DOHH2 (cell line): Measurements from ENCODE around the gene DIPK1A.

Experiments used
- H3F3A ChIP-seq: fragments of 200-600 bp; sonication (generic), shearing (Covaris generic); 2 replicates; pipeline ENCODE4 v1.6.0; 2016; ENCODE audit warnings: antibody characterized with exemption, mild to moderate bottlenecking; ENCODE audit not compliant: control insufficient read depth, insufficient read depth
- H3K27ac ChIP-seq: fragments of 200-600 bp; sonication (generic); 2 replicates; pipeline ENCODE4 v1.5.1; 2014; ENCODE audit warnings: low read depth, mild to moderate bottlenecking, low read length, moderate library complexity
- H3K27me3 ChIP-seq: fragments of 200-600 bp; sonication (generic); 2 replicates; pipeline ENCODE4 v1.6.1; 2014; ENCODE audit warnings: mild to moderate bottlenecking, low read length, mixed read lengths; ENCODE audit not compliant: control insufficient read depth
- H3K36me3 ChIP-seq: fragments of 200-600 bp; sonication (generic); 2 replicates; pipeline ENCODE4 v1.6.1; 2014; ENCODE audit warnings: mild to moderate bottlenecking, low read length, moderate library complexity, mixed read lengths; ENCODE audit not compliant: control insufficient read depth
- H3K4me1 ChIP-seq: fragments of 200-600 bp; sonication (generic); 2 replicates; pipeline ENCODE4 v1.6.1; 2014; ENCODE audit warnings: mild to moderate bottlenecking, low read length, mixed read lengths; ENCODE audit not compliant: control insufficient read depth
- H3K4me2 ChIP-seq: fragments of 200-600 bp; sonication (generic); 2 replicates; pipeline ENCODE4 v1.6.0; 2014; ENCODE audit warnings: mild to moderate bottlenecking, low read length, moderate library complexity
- H3K4me3 ChIP-seq: fragments of 200-600 bp; sonication (generic); 2 replicates; pipeline ENCODE4 v1.5.1; 2014; ENCODE audit warnings: mild to moderate bottlenecking, low read length, mixed read lengths
- H3K79me2 ChIP-seq: fragments of 200-600 bp; sonication (generic); 2 replicates; pipeline ENCODE4 v1.6.1; 2014; ENCODE audit warnings: mild to moderate bottlenecking, low read length, mixed read lengths; ENCODE audit not compliant: control insufficient read depth
- H3K9me2 ChIP-seq: fragments of 200-600 bp; sonication (generic); replicated peaks from 2 replicates; pipeline ENCODE4 v1.6.1; 2014; ENCODE audit warnings: mild to moderate bottlenecking, low read length, mixed read lengths; ENCODE audit not compliant: control insufficient read depth
- H3K9me3 ChIP-seq: fragments of 200-600 bp; sonication (generic); 2 replicates; pipeline ENCODE4 v1.6.1; 2014; ENCODE audit warnings: antibody characterized with exemption, low read length, mixed read lengths; ENCODE audit not compliant: control insufficient read depth, insufficient read depth
- H4K20me1 ChIP-seq: fragments of 200-600 bp; sonication (generic); 2 replicates; pipeline ENCODE4 v1.6.0; 2014; ENCODE audit warnings: low read depth, mild to moderate bottlenecking, antibody characterized with exemption, low read length, moderate library complexity; ENCODE audit not compliant: control insufficient read depth, insufficient read depth
- EZH2phosphoT487 ChIP-seq: fragments of 200-600 bp; sonication (generic); IDR thresholded peaks from 2 replicates; pipeline ENCODE4 v1.6.1; 2017; ENCODE audit warnings: borderline replicate concordance, mild to moderate bottlenecking, antibody characterized with exemption, low read length, moderate library complexity, mixed read lengths
- TF ChIP-seq, protein P1 (sequence below): fragments of 200-600 bp; sonication (generic); IDR thresholded peaks from one replicate; pipeline ENCODE4 v1.5.1; 2014; ENCODE audit warnings: antibody characterized with exemption, mild to moderate bottlenecking, low read depth, low read length; ENCODE audit not compliant: poor library complexity, severe bottlenecking

DIPK1A gene

GRCh38 chr1:92851729-92852128 lies 109.5 kb downstream of the DIPK1A start:
- Histone ChIP-seq H3K79me2 (peaks cover 8% of the 10 kb centered on the region; the same call in 1 of the 2 replicates), H3K4me1 (no peaks in the 10 kb centered on the region), H3K9me3 (no peaks in the 10 kb centered on the region), H3F3A (peaks cover 22% of the 10 kb centered on the region; the same call in 1 of the 2 replicates), H3K36me3 (peaks cover 8% of the 10 kb centered on the region), H3K27me3 (no peaks in the 10 kb centered on the region), H4K20me1 (no peaks in the 10 kb centered on the region), H3K27ac (no peak overlapping the region), H3K9me2 (no peaks in the 10 kb centered on the region), H3K4me2 (no peak overlapping the region), H3K4me3 (no peak overlapping the region)
- TF ChIP-seq EZH2phosphoT487: no peak
- TF ChIP-seq, protein P1, sequence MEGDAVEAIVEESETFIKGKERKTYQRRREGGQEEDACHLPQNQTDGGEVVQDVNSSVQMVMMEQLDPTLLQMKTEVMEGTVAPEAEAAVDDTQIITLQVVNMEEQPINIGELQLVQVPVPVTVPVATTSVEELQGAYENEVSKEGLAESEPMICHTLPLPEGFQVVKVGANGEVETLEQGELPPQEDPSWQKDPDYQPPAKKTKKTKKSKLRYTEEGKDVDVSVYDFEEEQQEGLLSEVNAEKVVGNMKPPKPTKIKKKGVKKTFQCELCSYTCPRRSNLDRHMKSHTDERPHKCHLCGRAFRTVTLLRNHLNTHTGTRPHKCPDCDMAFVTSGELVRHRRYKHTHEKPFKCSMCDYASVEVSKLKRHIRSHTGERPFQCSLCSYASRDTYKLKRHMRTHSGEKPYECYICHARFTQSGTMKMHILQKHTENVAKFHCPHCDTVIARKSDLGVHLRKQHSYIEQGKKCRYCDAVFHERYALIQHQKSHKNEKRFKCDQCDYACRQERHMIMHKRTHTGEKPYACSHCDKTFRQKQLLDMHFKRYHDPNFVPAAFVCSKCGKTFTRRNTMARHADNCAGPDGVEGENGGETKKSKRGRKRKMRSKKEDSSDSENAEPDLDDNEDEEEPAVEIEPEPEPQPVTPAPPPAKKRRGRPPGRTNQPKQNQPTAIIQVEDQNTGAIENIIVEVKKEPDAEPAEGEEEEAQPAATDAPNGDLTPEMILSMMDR: no peak

- Histone ChIP-seq H3K9me3 (no peaks in the 10 kb centered on the region), H3K27me3 (no peaks in the 10 kb centered on the region), H3F3A (peaks cover 30% of the 10 kb centered on the region), H3K9me2 (no peaks in the 10 kb centered on the region), H3K27ac (no peak overlapping the region), H3K4me1 (no peaks in the 10 kb centered on the region), H3K4me3 (no peak overlapping the region), H4K20me1 (no peaks in the 10 kb centered on the region), H3K79me2 (peaks cover 8% of the 10 kb centered on the region; the same call in 1 of the 2 replicates), H3K36me3 (peaks cover 11% of the 10 kb centered on the region), H3K4me2 (no peak overlapping the region)
- no peak for TF ChIP-seq EZH2phosphoT487
- TF ChIP-seq, protein P1: no peak
Observed at GRCh38 chr1:92850019-92850418, 111.2 kb downstream of the DIPK1A start.

DNA sequence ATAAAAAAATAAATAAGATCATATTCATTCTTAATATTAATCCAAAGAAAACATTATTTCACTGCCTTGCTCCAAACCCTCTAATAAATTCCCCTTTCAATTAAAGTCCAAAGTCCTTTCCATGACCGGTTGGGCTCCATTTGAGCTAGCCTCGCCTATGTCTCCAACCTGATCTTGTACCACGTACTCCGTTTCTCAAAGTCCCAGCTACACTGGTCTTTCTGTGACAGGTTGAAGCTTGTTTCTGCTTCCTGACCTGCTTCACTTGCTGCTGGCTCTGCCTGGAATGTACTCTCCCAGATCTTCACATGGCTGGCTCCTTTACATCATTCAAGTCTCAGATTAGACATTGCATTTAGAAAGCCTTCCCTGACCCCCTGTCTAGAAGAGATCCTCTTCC lies 113.1 kb downstream of the DIPK1A start:
- H4K20me1 ChIP-seq: no peaks in the 10 kb centered on the region
- no peak overlapping the region for H3K4me3 ChIP-seq
- H3K9me2 ChIP-seq: no peaks in the 10 kb centered on the region
- no peaks in the 10 kb centered on the region for H3K27me3 ChIP-seq
- no peaks in the 10 kb centered on the region for H3K4me1 ChIP-seq
- H3K79me2 ChIP-seq: no peaks in the 10 kb centered on the region
- no peak overlapping the region for H3K27ac ChIP-seq
- peaks cover 46% of the 10 kb centered on the region for H3F3A ChIP-seq
- no peak for TF ChIP-seq EZH2phosphoT487
- TF ChIP-seq, protein P1: no peak
- peaks cover 24% of the 10 kb centered on the region for H3K36me3 ChIP-seq
- no peak overlapping the region for H3K4me2 ChIP-seq
- no peaks in the 10 kb centered on the region for H3K9me3 ChIP-seq

GRCh38 chr1:92845908-92846307 lies 115.4 kb downstream of the DIPK1A start:
- H3K36me3 ChIP-seq: peaks cover 46% of the 10 kb centered on the region
- H3K79me2 ChIP-seq: no peaks in the 10 kb centered on the region
- no peaks in the 10 kb centered on the region for H3K4me1 ChIP-seq
- no peaks in the 10 kb centered on the region for H3K27me3 ChIP-seq
- no peaks in the 10 kb centered on the region for H3K9me3 ChIP-seq
- peaks cover 68% of the 10 kb centered on the region for H3F3A ChIP-seq
- H4K20me1 ChIP-seq: peaks cover 4% of the 10 kb centered on the region; the same call in 1 of the 2 replicates
- H3K27ac ChIP-seq: no peak overlapping the region
- H3K4me3 ChIP-seq: no peak overlapping the region
- H3K4me2 ChIP-seq: no peak overlapping the region
- H3K9me2 ChIP-seq: no peaks in the 10 kb centered on the region
- no peak for TF ChIP-seq EZH2phosphoT487
- TF ChIP-seq, protein P1: no peak
